Measurements from ENCODE around the gene CHTF18.

CHTF18 gene

DNA sequence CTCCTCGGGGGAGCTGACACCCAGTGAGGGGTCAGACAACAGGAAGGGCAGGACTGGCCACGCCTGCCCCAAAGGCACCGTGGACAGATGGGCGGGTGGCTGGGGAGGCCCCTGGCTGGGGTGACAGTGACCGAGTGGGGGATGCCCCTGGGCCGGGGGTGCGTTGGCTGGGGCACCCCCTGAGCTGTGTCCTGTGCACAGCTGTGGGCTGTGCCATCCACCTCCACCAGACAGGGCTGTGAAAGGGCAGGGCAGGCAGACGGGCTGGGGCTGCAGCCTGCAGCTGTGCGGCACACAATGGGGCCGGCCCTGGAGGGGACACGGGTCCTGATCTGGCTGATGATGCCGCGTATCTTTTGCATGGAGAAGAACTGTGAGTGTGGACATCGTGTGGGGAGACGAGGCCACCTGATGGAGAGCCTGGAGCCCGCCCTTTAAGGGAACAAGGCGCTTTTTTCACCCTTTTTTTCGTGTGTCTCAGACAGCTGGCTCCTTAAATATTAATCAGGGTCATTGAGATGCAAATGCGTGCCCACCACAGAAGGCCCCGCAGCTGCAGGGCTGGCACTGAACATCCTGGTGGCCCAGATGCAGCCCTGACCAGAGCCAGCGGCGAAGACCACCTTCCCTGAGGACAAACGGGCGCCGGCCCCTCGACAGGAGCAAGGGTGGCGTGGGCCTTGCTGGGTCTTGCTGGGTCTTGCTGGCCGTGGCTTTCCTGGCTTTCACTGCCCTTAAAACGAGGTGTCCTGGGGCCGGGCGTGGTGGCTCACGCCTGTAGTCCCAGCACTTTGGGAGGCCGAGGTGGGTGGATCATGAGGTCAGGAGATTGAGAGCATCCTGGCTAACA lies 54.5 kb downstream of the CHTF18 start:
- Histone ChIP-seq H3K36me3 (ENCODE audit: control insufficient read depth, insufficient read depth, low read length) (no peaks in the 10 kb centered on the region), H3K4me3 (replicated peaks; ENCODE audit: low read depth, low read length) (no peak overlapping the region), H3K27me3 (replicated peaks; ENCODE audit: control insufficient read depth, insufficient read depth, low read length) (no peaks in the 10 kb centered on the region)
- TF ChIP-seq, protein P1, sequence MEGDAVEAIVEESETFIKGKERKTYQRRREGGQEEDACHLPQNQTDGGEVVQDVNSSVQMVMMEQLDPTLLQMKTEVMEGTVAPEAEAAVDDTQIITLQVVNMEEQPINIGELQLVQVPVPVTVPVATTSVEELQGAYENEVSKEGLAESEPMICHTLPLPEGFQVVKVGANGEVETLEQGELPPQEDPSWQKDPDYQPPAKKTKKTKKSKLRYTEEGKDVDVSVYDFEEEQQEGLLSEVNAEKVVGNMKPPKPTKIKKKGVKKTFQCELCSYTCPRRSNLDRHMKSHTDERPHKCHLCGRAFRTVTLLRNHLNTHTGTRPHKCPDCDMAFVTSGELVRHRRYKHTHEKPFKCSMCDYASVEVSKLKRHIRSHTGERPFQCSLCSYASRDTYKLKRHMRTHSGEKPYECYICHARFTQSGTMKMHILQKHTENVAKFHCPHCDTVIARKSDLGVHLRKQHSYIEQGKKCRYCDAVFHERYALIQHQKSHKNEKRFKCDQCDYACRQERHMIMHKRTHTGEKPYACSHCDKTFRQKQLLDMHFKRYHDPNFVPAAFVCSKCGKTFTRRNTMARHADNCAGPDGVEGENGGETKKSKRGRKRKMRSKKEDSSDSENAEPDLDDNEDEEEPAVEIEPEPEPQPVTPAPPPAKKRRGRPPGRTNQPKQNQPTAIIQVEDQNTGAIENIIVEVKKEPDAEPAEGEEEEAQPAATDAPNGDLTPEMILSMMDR (IDR thresholded peaks at IDR 0.05; ENCODE audit: insufficient read depth, low read length, poor library complexity, severe bottlenecking) = no peak
- DNase-seq (ENCODE audit: extremely low read depth, insufficient read length) = no peak

DNA sequence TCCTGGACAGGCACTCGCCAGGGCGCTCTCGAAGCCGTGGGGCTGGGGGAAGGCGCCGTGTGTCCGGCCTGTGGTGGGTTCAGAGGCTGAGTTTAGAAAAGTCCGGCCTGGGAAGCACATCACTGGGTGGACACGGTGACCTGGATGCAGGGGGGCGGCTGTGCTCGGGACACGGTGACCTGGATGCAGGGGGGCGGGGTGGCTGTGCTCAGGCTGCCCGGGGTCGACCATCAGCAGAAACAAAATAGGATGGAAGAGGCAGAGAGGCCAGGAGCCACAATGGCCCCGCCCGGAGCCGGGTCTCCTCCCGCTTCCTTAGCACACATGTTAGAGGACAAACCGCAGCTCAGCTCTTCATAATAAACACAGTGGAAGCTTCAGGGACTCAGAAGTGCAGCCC lies 55.4 kb downstream of the CHTF18 start:
- Histone ChIP-seq H3K36me3 (ENCODE audit: control insufficient read depth, insufficient read depth, low read length) (no peaks in the 10 kb centered on the region), H3K4me3 (replicated peaks; ENCODE audit: low read depth, low read length) (no peak overlapping the region), H3K27me3 (replicated peaks; ENCODE audit: control insufficient read depth, insufficient read depth, low read length) (no peaks in the 10 kb centered on the region)
- DNase-seq (ENCODE audit: extremely low read depth, insufficient read length) = no peak
- TF ChIP-seq, protein P1 (IDR thresholded peaks at IDR 0.05; ENCODE audit: insufficient read depth, low read length, poor library complexity, severe bottlenecking) = no peak

DNA sequence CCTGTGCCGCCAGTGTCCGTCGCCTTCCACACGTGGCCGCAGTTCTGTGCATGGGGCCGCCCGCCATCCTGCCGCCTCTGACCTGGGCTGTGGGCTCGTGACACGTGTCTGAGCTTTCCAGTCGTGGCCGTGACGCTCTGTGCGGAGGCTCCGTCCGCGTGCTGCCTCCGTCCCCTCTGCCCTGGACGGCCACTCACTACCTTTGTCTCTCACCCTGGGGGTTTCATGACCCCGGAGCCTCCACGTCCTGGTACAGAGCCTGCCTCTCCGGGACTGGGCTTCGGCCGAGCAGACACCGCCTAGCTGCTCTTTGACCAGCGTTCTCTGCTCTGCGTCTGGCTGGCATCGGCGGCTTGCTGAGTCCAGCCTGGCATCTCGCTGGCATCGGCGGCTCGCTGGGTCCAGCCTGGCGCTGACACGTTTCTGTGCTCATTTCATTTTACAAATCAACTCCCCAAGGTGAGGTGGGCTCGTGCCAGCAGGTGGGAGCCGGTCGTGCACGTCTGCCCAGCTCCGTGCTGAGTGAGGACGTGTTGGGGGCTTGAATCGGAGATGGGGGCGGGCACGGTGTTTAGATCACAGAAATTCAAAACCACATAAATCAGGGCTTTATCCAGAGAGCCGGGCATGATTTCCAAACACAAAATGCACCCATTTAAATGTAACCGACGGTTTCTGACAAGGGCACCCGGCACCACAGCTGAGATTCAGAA lies 56.4 kb downstream of the CHTF18 start:
- Histone ChIP-seq H3K4me3 (replicated peaks; ENCODE audit: low read depth, low read length) (no peak overlapping the region), H3K27me3 (replicated peaks; ENCODE audit: control insufficient read depth, insufficient read depth, low read length) (no peaks in the 10 kb centered on the region), H3K36me3 (ENCODE audit: control insufficient read depth, insufficient read depth, low read length) (no peaks in the 10 kb centered on the region)
- TF ChIP-seq, protein P1 (IDR thresholded peaks at IDR 0.05; ENCODE audit: insufficient read depth, low read length, poor library complexity, severe bottlenecking) = no peak
- no peak for DNase-seq (ENCODE audit: extremely low read depth, insufficient read length)

DNA sequence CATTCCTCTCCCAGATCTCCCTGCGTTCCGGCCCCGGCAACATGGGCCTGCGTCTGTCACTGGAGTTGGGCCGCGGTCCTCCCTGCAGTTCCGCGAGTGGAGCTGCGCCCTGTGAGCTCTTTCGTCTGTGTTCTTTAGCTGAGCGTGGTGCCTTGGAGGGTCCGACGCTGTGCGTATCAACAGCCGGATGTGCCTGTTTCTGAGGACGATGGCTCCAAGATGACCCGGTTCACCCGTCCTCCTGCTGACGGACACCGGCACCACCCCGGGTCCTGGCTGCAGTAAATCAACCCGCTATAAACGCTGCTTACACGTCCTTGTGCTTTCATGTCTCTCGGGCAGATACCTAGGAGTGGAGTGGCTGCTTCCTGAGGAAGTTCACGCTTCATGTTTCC lies 56.9 kb downstream of the CHTF18 start:
- no peak for DNase-seq (ENCODE audit: extremely low read depth, insufficient read length)
- Histone ChIP-seq H3K4me3 (replicated peaks; ENCODE audit: low read depth, low read length) (no peak overlapping the region), H3K36me3 (ENCODE audit: control insufficient read depth, insufficient read depth, low read length) (no peaks in the 10 kb centered on the region), H3K27me3 (replicated peaks; ENCODE audit: control insufficient read depth, insufficient read depth, low read length) (no peaks in the 10 kb centered on the region)
- TF ChIP-seq, protein P1 (IDR thresholded peaks at IDR 0.05; ENCODE audit: insufficient read depth, low read length, poor library complexity, severe bottlenecking) = no peak

DNA sequence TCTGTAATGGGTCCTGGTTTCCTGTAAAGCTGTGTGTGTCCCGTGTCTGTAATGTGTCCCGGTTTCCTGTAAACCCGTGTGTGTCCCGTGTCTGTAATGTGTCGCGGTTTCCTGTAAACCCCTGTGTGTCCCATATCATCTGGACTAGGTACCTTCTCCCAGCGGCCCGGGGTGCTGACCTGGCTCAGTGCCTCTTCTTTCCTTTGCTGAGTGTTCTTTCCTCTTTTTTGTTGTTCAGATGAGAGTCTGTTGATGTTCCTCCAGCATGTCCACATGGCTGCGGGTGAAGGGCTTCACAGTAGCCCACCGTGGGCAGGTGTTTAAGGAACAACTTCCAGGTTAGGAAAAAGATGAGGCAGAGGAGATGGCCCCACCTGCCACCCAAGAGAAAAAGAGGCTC lies 58.7 kb downstream of the CHTF18 start:
- H3K36me3 ChIP-seq (ENCODE audit: control insufficient read depth, insufficient read depth, low read length) = no peaks in the 10 kb centered on the region
- H3K4me3 ChIP-seq (replicated peaks; ENCODE audit: low read depth, low read length) = no peak overlapping the region
- TF ChIP-seq, protein P1 (IDR thresholded peaks at IDR 0.05; ENCODE audit: insufficient read depth, low read length, poor library complexity, severe bottlenecking) = no peak
- no peaks in the 10 kb centered on the region for H3K27me3 ChIP-seq (replicated peaks; ENCODE audit: control insufficient read depth, insufficient read depth, low read length)
- no peak for DNase-seq (ENCODE audit: extremely low read depth, insufficient read length)
